HG02588 (cell line): ENCODE measurements around the gene TIFAB.
"Not testable (repeated sequence)": the region's sequence is repeated elsewhere in the genome, so short reads cannot be mapped to it uniquely, and the experiment has no call there.

Experiments used
- ATAC-seq: cut with Tn5 transposase; IDR thresholded peaks from one replicate; pipeline ENCODE4 v1.9.1; 2021; ENCODE audit warnings: mild to moderate bottlenecking, moderate library complexity; ENCODE audit not compliant: unreplicated experiment

The TIFAB gene, protein sequence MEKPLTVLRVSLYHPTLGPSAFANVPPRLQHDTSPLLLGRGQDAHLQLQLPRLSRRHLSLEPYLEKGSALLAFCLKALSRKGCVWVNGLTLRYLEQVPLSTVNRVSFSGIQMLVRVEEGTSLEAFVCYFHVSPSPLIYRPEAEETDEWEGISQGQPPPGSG

DNA sequence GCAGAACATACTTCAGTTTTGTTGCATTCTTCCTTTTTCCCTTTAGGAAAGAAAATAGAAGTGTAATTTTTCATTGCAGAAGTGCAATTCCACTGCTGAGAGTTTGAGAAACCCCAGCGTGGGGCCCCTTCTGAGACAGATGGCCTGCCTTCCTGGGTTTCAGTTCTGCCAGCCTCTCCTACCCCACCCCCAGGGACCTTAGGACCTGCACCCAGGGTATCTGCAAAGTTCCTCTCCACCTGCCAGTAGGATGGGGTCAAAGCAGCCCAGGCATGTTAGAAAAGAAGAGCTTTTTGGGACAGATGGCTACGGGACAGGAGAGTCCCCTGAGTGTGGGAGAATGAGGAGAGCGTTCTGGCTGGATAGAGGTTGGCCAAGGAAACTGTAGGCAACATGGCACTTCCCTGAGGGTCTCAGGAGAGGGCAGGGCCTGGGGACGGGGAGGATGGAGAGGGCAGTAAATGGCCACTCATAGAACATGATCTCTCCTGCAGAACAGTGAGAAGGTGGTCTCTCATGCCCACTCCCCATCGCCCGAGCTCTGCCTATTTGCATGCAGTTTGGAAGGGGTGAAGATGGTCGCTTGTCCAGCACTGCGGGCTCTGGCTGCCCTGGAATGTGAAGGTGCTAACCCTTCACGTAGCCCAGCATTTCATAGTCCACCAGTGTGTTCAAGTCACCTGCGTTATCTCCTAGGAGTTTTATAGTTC, at the start of gene TIFAB:
TIFAB (minus strand) TSS at position 31 of the 710 bp plus-strand sequence. CDS start 2,412 bp downstream, outside the sequence.
- ATAC-seq = no peak

GRCh38 chr5:135498637-135498995, 46.5 kb upstream of the TIFAB start:
- no peak for ATAC-seq

- no peak for ATAC-seq
These were observed 46.0 kb upstream of the TIFAB start for GRCh38 chr5:135497971-135498636.

DNA sequence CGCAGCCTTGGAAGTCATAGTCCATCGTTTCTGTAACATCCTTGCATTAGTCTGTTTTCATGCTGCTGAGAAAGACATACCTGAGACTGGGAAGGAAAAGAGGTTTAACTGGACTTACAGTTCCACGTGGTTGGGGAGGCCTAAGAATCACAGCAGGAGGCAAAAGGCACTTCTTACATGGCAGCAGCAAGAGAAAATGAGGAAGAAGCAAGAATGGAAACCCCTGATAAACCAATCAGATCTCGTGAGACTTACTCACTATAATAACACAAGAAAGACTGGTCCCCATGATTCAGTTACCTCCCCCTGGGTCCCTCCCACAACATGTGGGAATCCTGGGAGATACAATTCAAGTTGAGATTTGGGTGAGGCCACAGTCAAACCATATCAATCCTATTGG, 43.4 kb upstream of the TIFAB start:
- not testable (repeated sequence) for ATAC-seq

DNA sequence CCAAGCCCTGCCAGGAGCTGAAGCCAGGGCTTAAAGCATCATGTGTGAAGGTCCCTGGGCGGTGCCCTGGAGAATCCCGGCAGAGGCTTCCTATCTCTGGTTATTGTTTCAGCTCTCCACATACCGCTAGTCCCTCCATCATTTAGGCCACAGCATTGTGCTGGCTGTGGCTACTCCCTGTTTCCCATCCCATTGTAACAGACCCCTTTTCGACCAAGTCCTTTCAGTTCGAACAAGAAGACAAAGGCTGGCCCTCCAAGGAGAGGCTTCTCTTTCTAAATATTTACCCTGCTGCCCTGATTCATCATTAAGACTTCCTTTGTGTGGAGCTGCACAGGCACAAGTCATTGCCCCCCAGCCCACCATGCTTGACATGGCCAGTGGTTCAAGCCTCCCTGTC, 42.0 kb upstream of the TIFAB start:
- no peak for ATAC-seq

DNA sequence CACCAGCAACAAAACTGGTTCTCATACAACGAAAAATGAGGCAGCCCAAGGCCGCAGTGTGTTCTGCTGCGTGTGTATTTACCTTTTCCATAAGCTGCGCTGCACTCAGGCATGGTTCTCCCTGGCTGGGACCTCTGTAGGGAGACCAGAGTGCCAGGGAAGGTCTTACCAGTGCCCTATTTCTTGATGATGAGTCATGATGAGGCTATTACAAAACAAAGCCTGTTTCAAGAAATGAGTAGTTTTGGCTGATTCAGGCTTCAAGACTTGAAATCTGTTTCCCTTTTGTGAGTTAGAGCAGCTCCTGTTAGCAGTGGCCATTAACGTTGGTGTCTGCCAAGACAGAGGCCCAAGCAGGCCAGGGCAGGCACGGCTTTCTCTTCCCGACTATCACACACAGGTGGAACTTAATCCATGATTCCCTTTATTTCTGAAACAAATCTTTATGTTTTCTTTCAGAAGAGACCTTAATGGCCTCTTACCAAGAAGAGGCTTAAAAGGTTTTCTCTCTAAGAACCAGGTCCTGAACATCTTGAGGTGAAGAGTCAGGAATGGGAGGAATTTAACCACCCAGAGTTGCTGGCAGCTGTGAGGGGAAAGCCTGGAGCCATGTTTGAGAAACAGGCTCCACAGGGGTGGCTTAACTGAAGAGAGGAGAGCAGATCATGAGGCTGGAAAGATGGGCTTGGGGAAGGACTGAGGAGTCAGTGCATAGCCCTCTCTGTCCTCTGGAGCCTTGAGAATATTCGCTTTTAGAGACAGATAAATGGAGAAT, 41.4 kb upstream of the TIFAB start:
- ATAC-seq = no peak

GRCh38 chr5:135492319-135492626, 40.1 kb upstream of the TIFAB start:
- ATAC-seq = no peak

- ATAC-seq = no peak
These were observed 39.6 kb upstream of the TIFAB start for GRCh38 chr5:135491552-135492318.

- ATAC-seq = no peak
These were observed 38.9 kb upstream of the TIFAB start for GRCh38 chr5:135491038-135491551.

DNA sequence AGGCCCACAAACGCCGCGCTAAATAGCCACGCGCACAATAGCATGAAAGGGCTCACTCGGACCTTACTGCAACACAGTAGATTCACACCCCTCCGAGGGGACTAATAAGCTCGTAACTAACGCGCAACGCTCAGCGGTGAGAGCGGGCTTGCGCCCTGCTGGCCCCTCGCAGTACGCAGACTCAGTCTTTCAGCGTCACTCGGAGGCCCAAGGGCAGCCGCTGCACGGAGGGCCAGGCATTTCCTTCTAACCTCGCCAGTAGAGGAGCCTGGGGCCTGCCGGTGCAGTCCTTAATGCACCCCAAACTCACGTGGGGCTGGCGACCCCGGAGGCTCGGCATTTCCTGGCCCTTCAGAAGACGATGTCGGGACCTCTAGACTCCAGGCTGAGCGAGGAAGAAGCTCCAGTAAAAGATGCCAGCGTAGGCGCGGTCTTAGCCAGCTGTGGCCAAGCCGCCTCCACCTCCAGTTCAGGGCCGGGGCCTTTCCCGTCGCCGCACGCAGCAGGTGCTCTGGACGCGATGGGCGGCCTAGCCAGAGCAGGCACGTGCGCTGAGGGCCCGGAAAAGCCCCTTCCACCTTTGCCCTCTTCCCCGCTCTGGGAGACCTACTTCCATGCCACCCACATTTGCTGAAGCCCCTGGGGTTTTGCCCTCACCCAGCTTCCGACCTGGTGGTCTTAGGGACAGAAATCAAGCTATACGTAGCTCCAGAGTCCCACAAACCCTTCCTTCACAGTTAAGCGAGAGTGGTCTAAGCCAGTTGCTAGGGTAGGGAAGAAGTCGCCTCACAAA, 38.3 kb upstream of the TIFAB start:
- no peak for ATAC-seq

DNA sequence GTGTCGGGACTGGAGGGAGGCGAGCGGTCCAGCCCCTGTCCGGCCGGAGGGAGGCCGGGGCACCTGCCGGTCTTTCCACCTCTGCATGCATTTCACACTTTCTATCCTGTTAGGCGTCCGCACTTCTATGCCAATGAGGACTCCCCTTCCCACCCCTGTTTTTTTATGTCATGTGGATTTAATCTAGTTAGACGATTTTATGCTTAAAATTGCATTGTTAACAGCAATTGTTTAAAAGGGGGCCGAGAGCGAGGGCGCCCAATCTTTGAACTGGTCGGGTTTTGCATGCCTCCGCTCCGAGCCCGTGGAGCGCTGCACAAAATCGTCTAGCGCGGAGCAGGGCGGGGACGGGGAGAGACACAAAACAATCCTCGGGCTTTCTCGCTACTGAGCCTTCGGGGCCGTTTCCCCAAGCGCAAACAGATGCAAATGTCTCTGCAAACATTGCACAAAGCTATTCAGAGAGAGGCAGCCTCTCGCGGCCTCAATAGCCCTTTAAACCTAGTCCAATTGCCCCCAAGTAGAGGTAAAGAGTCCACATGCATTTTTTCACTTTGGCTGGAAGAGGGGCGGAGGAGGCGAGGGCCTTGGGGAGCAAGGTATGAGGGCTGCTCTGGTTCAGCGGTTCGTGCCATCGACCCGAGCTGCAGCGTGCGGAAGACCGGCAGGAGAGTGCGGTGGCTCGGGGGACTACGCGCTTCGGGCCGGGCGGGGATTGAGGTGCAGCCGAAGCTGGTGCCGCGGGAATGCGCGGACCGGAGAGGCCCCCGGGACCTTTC, 37.5 kb upstream of the TIFAB start:
- no peak for ATAC-seq

DNA sequence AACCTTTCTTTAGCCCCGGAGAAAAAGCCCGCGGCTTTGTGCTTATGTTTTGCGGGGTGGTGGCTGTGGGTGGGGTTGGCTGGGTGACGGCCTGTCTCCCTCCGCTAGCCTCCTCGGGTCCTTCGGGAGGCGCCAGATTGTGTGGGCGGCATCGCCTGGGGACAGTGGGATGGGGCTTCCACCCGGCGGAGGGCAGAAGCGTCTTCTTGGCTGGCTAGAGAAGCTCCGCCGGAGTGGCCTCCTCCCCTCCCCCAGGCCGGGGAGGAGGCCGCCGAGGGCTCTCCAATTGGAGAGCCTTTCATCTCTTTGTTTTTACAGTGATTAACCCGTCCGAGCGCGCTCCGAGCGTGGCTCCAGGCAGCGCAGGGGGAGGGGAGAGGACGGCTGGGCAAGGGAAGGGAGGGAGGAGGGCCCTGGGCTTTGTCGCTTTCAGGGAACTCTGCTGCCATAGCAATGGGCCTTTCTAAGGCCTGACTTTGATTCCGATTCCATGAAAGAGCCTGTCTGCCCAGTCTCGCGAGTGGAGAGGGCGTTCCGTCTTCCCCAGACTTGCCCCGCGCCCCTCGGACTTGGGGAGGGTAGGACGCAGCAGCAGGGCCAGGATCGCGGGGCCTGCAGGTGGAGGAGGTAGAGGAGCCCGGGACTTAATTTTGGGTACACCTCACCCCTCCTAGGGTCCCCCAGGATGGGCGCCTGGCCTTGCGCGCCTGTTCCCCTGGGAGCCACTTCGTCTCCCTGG, 36.7 kb upstream of the TIFAB start:
- no peak for ATAC-seq

GRCh38 chr5:135487839-135488514, 35.8 kb upstream of the TIFAB start:
- ATAC-seq = no peak

DNA sequence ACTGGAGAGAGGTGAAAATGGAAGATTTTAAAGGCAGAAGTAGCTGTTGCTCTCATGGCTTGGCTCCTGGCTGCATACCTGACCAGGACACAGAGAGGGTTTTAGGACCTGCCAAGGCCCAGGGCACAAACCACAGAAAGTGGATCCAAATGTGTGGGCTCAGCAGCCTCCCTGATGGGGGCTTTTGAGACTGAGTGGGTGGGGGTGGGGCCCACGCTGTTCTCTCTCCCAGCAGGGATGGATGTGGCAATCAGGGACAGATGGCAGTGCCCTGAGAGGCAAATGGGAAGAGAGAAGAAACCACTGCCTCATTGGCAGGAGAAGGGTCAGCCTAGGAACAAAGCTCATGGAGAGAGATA, 34.9 kb upstream of the TIFAB start:
- no peak for ATAC-seq

GRCh38 chr5:135486131-135487036, 34.2 kb upstream of the TIFAB start:
- no peak for ATAC-seq

DNA sequence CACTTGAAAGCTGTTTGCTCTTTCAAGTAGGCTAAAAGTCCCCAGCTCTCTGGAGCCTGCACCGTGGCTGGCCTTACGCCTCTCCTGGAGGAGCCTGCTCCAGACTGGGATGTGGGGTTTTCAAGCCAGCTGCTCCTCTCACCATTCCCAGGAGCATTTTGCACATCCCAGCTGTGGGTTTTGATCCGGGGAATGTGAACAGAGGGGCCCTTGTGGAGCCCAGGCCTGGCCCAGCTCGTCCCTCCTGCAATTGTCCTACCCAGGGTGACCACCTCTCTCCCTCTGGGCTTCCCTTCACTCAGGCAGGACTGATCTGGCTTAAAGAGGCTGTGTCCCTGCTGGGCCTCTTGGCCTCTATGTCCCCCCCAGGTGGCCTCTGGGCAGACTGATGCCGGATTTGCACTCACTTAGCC, 32.5 kb upstream of the TIFAB start:
- no peak for ATAC-seq

- ATAC-seq = no peak
These were observed 31.1 kb upstream of the TIFAB start for GRCh38 chr5:135483254-135483653.
